Iris pigment epithelial cell (primary cell): ENCODE data around the gene CACNA1C.

Source experiments
- DNase-seq: peaks from one replicate; pipeline ENCODE4 v3.0.0-alpha.2; 2011; ENCODE audit warnings: low read depth

CACNA1C gene

DNA sequence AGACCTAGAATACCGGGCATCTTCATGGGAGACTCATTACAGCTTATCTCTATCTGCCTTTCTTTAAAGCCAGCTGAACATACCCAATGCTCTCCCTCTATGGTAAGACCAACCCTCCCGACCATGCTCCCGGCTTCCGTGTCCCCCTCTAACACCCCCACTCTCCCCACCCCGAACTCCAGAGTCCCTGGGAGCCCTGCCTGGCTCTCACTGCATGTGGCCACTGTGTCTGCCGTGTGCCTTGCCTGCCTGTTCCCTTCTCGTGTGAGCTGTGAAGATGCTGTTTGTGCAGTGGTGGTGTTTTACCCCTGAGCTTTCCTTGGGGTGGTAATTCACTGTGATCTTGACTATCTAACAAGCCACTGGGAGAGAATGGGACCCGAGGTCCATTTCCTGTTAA, 595.6 kb downstream of the CACNA1C start:
- no peak for DNase-seq

DNA sequence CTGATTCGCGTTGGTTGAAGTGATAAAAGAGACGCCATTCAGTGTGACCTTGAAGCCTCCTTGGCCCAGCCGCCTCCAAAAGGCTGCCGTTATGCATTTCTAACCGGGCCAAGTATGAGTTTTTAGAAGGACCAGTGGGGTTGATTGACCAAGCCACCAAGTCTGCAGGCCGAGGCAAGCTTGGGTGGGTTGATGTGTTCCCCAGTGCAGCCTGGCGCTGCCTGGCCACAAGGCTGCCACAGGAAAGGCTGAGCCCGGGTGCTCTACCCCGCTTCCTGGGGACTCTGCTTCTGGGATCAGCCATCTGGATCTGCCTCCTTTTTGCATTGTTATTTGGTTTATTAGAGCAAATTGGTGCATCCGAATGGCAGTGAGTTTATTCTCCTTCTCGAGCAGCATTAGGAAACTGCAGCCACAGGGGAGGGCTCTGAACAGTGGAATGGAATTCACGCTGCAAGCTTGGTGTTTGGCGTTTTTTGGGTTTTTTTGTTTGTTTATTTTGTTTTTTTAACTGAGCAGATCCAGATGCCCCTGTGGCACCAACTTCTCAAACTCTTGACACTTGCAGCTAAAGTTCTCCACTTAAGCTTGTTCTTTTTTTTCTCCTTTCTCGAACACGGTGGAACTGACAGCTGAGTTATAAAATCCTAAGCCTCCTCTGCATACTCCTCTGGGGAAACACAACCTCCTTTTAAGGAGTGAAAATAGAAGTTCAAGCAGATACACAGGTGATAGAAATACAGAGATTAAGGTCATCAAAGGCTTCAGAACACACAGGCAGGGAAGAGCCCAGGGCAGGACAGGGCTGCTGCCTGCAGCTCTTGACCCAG, 596.6 kb downstream of the CACNA1C start:
- no peak for DNase-seq

DNA sequence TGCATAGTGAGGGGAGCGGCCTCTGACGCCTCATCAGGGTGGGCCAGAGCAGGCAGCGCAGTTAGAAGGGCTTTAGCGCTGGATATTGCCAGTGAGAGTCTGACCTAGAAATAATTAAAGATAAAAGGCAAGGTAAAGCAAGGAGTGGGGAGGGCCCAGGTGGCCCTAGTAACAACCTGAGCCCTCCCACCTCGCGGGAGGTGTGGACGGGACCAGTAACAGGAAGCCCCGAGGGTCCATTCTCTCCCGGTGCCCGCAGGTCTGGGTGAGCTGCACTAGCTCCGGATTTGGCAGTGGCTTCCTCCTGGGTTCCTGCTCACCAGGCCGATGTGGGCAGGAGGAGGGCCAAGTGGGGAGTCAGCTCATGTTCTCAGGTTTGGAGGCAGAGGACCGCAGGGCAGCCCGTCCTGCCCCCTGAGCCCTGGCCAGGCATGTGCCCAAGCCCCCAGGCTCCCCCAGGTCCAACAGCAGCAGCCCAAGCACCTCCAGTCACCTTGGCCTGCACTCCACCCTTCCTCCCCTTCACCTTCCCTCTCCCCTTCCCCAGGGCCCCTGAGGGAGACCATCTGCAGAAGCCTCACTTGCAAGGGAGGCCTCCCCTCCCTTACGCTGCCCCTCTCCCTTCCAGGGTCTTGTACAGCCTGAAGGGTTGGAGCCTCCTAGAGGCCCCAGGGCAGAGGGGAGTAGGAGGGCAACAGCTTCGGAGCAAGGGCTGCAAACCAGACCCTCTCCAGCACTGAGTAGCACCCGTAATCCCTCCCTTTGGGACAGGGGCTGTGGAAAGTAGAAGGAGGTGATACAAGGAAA, 597.7 kb downstream of the CACNA1C start:
- DNase-seq: no peak

DNA sequence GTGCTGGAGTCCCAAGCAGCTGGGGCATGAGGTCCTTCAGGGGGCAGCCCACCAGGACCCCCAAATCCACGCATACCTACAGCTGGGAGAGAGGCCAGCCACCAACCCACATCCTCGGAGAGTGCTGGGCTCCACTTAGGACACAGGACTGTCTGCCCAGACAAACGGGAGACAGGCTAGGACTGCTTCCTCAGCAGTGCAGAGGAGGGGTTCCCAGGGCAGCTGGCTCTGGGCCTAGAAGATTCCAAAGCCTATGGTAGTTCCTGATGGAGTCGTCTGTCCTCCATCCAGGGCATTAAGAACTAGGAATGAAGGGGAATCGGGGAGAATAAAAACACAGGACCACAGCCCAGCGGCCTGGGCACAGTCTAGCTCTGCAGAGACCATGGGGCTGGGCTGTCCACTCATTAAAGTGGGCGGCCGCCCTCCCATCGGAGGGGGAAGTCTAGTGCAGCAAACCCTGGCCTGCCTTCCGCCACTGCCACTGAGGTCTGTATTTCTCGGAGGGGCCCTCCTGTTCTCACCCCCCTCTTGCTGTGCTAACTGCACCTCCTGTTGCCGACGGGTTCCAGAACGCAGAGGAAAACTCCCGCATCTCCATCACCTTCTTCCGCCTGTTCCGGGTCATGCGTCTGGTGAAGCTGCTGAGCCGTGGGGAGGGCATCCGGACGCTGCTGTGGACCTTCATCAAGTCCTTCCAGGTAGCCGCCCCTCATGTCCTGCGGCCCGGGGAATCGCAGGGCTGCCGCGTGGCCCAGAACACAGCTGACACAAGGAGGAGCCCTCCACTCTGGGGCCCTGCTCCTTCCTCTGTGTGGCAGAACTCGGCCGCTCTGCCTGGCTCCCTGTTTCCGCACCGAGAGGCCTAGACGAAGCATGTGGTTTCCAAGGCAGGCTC, 598.5 kb downstream of the CACNA1C start:
- DNase-seq: no peak

DNA sequence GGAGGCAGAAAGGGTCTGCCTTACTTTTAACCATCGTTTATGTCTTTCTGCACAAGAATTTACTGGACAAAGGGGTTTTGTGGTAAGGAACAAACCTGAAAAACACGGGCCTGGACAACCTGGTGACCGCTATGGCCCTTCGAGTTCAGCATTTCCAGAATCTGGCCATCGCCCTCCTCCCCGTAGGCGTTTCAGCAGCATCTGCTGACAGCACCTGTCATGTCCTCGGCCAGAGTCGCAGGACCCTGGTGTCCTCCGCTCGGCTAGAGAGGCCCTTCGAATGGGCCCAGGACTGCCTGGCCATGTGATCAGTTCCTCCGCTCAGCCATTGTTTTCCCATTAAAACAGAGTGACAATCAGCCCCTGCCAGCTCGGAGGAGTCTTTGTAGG, 599.2 kb downstream of the CACNA1C start:
- no peak for DNase-seq

DNA sequence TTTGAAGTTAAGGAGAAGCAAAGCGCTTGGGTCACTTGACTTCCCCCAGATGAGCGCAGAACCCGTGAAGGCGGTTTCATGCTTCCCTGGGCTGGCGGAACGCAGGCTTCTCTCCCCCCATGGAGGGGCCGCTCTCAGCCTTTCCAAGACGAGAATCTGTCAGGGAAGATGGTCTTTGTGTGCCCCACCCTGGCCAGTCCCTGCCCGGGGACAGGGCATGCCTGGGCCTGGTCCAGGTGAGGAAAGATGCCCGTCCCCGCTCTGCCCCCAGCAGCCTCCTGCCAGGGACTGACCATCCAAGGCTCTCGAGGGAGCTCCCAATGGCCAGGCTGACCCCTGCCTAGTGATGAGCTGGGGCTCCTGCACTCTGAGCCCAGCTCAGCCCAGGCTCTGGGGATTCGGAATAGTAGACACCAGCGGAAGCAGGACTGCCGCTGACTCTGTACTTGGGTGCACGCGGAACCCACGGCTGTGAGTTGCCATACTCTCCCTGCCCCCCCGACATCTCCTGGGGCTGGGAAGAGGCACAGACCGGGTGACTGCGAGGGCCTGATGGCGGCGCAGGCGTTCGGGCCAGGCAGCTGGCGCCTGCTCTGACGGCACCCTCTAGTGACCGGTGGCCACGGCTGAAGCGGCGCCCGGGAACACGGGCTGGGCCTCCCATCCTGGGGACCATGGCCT, 599.8 kb downstream of the CACNA1C start:
- no peak for DNase-seq

DNA sequence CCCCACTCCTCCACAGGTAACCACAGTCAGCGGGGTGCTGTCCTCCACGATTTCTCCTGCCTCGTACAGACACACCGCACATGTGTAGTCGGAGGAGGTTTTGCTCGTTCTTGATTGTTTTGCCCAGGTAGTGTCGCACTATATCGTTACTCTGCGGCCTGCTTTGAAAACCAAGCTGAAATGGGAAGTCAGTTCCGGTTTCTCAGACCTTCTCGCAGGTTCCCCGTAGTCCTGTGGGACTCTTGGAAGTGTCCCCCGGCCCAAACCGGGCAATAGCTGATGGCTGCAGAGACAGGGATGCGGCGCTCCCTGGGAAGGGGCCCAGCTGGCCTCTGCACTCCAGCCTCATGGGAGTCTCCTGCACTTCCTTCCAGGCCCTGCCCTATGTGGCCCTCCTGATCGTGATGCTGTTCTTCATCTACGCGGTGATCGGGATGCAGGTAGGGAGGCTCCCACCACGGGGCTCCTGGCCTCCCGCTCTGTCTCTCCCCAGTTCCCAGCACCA, 600.7 kb downstream of the CACNA1C start:
- DNase-seq: no peak

DNA sequence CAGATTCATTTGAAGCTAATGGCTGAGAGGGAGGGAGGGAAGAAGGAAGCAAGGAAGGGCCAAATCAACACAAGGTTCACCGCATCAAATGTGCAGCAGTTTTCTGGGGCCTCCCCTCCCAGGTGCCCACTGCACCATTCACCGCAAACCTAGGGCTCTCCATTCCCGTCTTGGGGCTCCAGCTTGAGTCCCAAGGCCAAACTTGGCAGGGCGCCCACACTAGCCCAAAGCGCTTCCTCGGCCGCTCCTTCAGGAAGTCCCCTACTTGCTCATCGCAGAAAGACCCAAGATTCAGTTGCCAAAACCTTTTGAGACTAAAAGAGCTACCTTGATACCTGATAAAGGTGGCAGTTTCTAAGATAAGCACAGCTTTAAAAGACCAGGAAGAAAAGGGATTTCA, 601.5 kb downstream of the CACNA1C start:
- DNase-seq: no peak

DNA sequence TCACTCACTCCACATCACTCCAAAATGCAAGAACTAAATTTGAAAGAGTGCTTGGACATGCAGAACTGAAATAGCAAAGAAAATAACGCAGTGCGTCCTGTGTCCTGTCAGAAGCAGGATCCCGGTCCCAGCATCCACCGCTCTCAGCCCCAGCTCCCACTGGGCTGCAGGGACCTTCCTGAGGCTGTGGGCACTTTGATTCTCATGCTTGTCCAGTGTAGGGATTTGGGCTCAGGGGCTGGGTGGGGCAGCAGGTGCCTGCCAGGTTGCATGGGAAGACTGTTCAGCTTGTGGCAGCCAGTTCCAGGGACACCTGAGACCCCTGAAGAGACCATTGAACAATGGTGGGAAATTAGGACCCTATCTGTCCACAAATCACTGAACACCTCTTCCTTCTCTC, 602.0 kb downstream of the CACNA1C start:
- no peak for DNase-seq

DNA sequence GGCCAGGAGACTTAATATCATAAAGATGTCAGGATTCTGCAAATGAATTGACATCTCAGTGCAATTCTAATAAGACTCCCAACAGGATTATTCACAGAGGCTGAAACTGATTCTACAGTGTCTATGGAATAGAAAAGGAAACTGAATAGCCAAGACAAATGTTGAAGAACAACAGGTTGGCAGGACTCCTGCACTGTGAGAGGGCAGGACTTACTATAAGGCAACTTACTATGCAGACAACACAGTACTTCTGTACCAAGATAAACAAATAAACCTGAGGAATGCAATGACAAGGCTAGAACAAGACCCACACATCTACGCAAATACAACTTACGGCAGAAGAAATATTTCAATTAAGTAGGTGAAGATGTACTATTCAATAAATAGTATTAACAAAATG, 609.7 kb downstream of the CACNA1C start:
- DNase-seq: no peak

DNA sequence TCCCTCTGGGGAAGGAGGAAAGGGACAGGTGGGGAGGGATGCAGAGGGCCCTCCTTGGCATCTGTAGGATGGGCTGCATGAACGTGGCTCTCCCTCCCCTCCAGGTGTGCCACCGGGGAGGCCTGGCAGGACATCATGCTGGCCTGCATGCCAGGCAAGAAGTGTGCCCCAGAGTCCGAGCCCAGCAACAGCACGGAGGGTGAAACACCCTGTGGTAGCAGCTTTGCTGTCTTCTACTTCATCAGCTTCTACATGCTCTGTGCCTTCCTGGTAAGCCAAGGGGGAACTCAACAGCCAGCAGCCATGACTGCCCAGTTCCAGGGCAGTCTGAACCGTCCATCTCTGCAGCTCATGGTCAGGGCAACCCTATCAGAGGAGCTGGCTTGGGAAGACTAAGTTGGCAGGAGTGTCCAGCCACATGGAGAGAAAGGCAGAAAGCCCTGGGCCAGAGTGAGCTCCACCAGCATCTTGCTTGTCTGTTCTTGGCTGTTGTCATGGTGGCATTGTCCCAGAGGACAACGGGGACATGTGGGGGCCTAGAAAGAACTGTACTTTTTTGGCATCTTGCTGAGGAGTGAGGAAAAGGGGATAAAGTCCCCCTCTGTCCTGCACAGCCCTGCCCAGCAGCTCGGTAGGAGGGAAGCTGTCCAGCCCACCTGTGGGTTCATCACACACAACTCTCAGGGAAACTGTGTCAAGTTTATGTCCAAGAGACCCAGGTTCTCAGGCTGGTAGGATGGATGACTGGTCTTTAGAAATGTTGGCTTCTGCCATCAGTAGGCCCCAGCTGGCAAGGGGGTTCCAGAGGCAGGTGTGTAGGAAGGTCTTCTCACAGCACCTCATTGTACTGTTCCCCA, 612.2 kb downstream of the CACNA1C start:
- no peak for DNase-seq

DNA sequence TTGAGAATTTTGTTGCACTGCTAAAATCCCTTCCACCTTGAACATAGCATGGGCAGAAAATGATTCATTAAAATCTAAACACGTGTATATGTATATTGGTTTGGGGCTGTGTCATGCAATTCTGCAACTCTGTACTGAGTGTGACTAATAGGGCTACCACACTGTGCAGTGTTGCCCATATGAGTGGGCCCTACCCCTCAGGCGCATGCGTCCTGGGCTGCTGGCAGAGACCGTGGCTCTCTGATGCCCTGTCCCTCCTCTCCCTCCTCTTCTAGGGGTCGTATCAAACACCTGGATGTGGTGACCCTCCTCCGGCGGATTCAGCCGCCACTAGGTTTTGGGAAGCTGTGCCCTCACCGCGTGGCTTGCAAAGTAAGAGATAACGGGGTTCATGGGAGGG, 613.6 kb downstream of the CACNA1C start:
- DNase-seq: no peak

DNA sequence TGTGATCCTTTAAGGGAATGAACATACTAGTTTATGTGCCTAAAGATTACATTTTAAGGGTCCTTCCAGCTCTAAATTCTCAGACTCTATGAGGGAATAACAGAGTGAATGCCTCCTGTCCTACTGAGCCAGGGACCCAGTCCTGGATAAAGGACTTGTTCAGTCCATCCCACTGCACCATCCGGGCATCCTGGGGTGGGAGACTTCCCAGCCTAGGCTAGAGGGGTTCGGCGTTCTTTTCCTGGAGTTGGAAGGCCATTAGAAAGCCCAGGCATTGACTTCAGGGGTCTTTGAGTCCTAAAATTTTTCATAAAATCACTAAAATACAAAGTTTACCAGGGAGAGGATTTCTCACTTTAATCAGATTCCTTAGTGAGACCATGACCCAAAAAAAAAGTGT, 614.1 kb downstream of the CACNA1C start:
- no peak for DNase-seq

DNA sequence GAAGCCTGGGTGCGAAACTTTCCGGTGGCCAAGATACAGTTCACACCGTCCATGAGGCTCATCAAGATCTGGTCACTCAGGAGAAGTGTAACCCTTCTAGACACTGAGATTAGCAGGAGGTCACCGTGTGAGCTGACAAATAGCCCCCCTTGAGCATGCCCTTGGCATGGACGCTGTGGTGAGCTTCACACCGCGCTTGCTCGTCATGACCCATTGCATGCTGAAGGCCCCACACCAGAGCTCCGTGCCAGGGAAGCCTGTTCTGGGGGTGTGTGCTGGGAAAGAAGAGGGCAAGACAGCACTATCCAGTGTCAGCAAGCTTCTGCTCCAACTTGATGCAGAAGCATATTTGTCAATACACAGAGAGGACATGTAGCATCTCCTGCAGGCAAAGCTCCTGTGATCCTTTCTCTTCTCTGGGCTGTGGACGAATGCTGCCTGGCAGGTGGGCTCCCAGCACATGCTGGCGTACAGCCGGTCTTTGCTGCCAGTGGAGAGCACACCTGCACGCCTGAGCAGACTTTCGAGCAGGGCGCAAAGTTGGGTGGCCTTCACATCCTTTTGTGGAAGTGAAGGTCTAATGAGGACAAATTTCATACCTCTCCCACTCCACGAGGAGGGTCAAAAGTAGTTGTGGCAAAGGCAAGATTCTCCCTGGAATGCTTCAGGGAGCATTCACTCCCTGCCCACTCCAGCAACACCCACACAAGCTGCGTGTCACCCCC, 615.1 kb downstream of the CACNA1C start:
- no peak for DNase-seq

DNA sequence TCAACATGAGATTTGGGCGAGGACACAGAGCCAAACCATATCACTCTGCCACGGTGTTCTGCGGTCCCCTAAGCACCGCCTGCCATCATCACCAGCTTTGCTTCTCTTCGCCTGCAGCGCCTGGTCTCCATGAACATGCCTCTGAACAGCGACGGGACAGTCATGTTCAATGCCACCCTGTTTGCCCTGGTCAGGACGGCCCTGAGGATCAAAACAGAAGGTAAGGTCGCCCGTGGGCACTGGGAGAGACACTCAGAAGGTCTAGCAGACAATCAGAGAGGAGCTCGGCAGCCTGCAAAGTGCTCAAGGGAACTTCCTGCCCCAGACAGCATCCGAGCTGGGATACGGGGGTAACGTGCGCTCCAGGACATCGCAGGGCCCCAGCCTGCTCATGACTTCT, 616.0 kb downstream of the CACNA1C start:
- DNase-seq: no peak

DNA sequence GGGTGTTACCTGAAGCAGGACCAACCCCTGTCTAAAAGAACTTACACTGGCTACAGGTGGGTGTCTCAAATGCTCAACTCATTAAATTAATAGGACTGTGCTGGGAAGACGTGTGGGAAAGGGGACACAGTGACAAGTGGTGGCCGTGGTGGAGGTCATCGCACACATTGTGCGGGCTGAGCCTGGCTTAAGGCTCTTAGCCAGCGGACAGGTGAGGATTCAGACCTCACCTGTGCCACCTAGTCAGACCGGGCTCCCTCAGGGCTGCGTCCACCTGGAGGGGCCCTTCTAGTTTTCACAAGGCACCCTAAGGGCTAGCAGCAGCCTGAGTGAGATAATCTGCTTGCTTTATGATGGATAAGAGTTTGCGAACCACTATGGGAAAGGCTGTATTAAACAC, 616.8 kb downstream of the CACNA1C start:
- no peak for DNase-seq

DNA sequence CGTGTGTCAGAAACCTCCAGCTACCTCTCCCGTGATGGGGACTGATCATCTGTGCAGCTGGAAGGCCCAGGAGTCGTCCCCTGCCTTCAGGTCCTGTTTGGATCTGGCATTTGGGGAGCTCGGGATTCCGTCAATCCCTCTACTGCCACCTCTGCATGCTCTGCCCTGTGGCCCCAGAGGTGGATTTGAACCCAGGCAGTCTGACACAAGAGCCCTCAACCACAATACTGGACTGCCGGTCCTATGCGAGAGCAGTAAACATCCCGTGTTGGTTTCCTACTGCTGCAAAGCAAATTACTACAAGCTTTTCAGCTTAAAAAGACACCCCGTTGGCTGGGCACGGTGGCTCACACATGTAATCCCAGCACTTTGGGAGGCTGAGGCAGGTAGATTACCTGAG, 620.1 kb downstream of the CACNA1C start:
- DNase-seq: no peak

DNA sequence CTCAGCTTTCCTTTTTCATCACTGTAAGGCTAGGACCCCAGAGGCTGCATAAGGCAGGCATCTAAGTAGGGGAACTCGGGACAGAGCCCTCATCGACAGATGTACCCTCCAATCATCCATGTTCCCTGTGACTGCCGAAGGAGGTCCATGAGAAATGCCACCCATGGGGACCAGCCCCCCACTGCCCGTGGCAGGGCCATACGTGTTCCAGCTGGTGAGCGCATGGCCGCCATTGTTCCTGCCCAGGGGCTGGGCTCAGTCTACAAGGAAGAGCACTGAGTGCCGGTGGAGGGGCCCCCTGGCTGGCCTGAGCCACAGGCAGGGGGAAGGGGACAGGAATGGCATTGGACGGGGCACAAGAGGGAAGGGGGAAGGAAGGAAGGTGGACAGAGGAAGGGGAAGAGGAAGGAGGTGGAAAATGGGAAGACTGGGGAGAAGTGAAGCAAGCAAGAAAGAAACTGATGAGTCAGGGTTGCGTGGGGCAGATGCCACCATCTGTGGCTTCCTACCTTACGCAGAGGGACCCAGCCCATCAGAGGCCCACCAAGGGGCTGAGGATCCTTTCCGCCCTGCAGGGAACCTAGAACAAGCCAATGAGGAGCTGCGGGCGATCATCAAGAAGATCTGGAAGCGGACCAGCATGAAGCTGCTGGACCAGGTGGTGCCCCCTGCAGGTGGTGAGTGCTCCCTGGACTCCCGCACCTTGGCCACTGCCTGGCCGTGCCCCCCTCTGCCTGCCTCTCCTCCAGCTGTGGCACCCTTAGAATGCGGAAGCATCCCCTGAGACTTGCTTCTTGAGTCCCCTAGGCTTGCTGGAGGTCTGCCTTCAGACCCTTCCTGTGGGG, 621.4 kb downstream of the CACNA1C start:
- no peak for DNase-seq

DNA sequence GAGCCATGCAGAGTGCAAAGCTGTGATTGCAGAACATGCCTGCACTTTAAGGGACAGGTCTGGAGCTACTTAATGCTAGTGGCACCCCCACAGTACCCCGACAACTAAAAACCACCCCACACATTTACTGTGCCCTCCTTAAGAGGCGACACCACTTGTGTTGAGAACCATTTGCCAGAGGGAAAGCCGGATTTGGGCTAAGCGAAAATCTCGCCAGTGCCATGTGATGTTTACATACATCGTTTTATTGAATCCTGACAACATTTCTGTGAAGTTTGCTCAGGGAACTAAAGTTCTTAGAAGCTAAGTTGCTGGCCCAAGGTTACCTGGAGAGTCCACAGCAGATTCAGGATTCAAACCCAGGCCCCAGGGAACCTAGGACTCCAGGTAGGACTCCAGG, 623.0 kb downstream of the CACNA1C start:
- DNase-seq: no peak
